Kidney (tissue), 14 donors: Measurements from ENCODE around the gene CNDP1. TPM values are rescaled to one million over a fixed set of nuclear protein-coding genes. Genes with fewer than 3 reads are reported as not detected.
A peak's percentile ranks its signal among the peaks of the same experiment; 100 is the strongest.

ENCODE experiments used
- DNase-seq, 5 donors: peaks; one replicate each; pipeline ENCODE4 v3.0.0-alpha.2; 2013 to 2020
- FAIRE-seq: peaks from 2 replicates; lab custom pipeline; 2012; peaks lifted over from hg19 to GRCh38; lab: Jason Lieb, UNC
- H3K27ac ChIP-seq, 2 donors: one replicate each; pipeline ENCODE4 v1.7.0; 2013; ENCODE audit warnings: low read depth in 2 of 2, low read length in 2 of 2, inconsistent platforms in 1 of 2
- H3K27me3 ChIP-seq: one replicate; pipeline ENCODE4 v1.7.1; 2013; ENCODE audit warnings: low read length, inconsistent platforms; ENCODE audit not compliant: control insufficient read depth, insufficient read depth
- H3K36me3 ChIP-seq, 3 donors: one replicate each; pipeline versions ENCODE4 v1.7.0 to v1.7.1; 2013; ENCODE audit warnings: low read length in 3 of 3, control low read depth in 1 of 3, inconsistent platforms in 1 of 3; ENCODE audit not compliant: insufficient read depth in 3 of 3, control insufficient read depth in 2 of 3
- H3K4me1 ChIP-seq, 3 donors: one replicate each; pipeline versions ENCODE4 v1.7.0 to v1.7.1; 2013; ENCODE audit warnings: low read length in 3 of 3, inconsistent platforms in 1 of 3, low read depth in 1 of 3; ENCODE audit not compliant: control insufficient read depth in 2 of 3, insufficient read depth in 2 of 3
- H3K4me3 ChIP-seq, 3 donors: one replicate each; pipeline versions ENCODE4 v1.7.0 to v1.8.1; 2013; ENCODE audit warnings: low read length in 3 of 3, control low read depth in 1 of 3, inconsistent platforms in 1 of 3
- H3K9ac ChIP-seq, 3 donors: one replicate each; pipeline versions ENCODE4 v1.7.0 to v1.7.1; 2013; ENCODE audit warnings: low read length in 3 of 3, control low read depth in 1 of 3, inconsistent platforms in 1 of 3
- H3K9me3 ChIP-seq, 3 donors: one replicate each; pipeline versions ENCODE4 v1.7.0 to v1.7.1; 2013; ENCODE audit warnings: low read length in 3 of 3, control low read depth in 1 of 3, inconsistent platforms in 1 of 3; ENCODE audit not compliant: control insufficient read depth in 2 of 3, insufficient read depth in 1 of 3
- intact Hi-C: fragments of 100-400 bp; cut with DNase I; formaldehyde crosslinking; loops from one replicate; pipeline ENCODE4 v1.11.1; 2022
- polyA plus RNA-seq: library from polyadenylated mRNA; stranded (reverse); fragments of 350-450 nt; fragmentation: Illumina TruSeq; extraction: RNeasy Lipid Tissue Mini Kit (QIAGEN cat#74804); gene quantifications from one replicate; pipeline ENCODE4 v1.2.3, GENCODE V29; 2014; ENCODE audit warnings: low read depth, low replicate concordance; ENCODE audit not compliant: insufficient read depth
- total RNA-seq: library from RNA; stranded (reverse); fragmentation: NEBNext Ultra II Directional; extraction: Animal tissue kit (Norgen Biotek cat#: 25700); gene quantifications from one replicate; pipeline ENCODE4 v1.2.1, GENCODE V29; 2021
- TF ChIP-seq, protein P1 (sequence below): IDR thresholded peaks from 3 replicates; pipeline ENCODE4 v1.5.1; 2012; ENCODE audit warnings: mild to moderate bottlenecking, moderate library complexity, borderline replicate concordance; ENCODE audit not compliant: insufficient read depth; ENCODE audit errors: extremely low read depth
- donor health status: control.
- donor health status: control.
- donor health status: control.
- donor health status: control.
- donor health status: control.
- donor health status: DM: yes; HTN: yes; CAD: no.
- donor health status: Normal renal cell carcinoma (clear cell type).

CNDP1 gene
- total and polyA plus RNA-seq, 2 donors from 2014 or later, result 1.4 to 2.9 TPM

DNA sequence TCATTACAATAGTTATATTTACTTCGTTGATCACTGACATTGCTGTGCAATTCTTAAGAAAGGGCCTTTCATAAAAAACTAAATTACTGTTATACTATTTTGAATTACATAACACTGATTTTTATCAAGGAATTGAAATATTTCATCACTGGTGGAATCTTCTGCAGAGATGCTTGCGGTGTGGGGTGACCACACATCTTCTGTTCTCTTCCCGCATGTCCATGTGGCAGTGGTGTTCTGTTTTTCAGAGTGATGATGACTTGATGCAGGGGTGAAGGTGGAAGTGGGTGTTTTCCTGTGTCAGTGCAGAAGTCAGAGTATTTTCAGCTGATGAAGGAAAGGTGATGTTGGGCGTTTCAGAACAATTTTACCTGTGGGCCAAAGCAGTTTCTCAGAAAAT lies 31.2 kb upstream of the CNDP1 start:
- no peak overlapping the region for H3K4me3 ChIP-seq
- DNase-seq, result peak in 1 of 5 donors; percentile 1
- TF ChIP-seq, protein P1, sequence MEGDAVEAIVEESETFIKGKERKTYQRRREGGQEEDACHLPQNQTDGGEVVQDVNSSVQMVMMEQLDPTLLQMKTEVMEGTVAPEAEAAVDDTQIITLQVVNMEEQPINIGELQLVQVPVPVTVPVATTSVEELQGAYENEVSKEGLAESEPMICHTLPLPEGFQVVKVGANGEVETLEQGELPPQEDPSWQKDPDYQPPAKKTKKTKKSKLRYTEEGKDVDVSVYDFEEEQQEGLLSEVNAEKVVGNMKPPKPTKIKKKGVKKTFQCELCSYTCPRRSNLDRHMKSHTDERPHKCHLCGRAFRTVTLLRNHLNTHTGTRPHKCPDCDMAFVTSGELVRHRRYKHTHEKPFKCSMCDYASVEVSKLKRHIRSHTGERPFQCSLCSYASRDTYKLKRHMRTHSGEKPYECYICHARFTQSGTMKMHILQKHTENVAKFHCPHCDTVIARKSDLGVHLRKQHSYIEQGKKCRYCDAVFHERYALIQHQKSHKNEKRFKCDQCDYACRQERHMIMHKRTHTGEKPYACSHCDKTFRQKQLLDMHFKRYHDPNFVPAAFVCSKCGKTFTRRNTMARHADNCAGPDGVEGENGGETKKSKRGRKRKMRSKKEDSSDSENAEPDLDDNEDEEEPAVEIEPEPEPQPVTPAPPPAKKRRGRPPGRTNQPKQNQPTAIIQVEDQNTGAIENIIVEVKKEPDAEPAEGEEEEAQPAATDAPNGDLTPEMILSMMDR, result no peak
- FAIRE-seq, result no peak
- intact Hi-C loops, result no loop called here
- no peaks in the 10 kb centered on the region for H3K9me3 ChIP-seq
- H3K4me1 ChIP-seq, result peaks cover 2 to 20% (median 17%) of the 10 kb centered on the region in 3 donors
- no peaks in the 10 kb centered on the region for H3K27me3 ChIP-seq
- no peak overlapping the region for H3K27ac ChIP-seq
- H3K36me3 ChIP-seq, result peaks cover 7 to 37% (median 26%) of the 10 kb centered on the region in 3 donors
- no peak overlapping the region for H3K9ac ChIP-seq

DNA sequence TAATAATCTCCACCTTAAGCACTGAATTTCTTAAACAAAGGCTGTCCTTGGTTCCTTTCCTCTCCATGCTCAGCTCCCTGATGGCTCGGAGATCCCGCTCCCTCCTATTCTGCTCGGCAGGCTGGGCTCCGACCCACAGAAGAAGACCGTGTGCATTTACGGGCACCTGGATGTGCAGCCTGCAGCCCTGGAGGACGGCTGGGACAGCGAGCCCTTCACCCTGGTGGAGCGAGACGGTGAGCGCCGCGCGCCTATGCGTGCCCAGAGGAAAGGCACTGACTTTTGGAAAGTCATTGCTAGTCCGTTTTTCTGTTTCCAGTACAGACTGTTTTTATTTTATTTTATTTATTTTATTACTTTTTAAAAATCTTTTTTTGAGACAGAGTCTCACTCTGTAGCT lies 28.5 kb upstream of the CNDP1 start:
- Histone ChIP-seq H3K9me3 (no peaks in the 10 kb centered on the region), H3K36me3 (peaks cover 11 to 63% (median 40%) of the 10 kb centered on the region in 3 donors), H3K27ac (no peak overlapping the region), H3K9ac (no peak overlapping the region), H3K27me3 (no peaks in the 10 kb centered on the region), H3K4me1 (peaks cover 0 to 11% (median 6%) of the 10 kb centered on the region in 3 donors), H3K4me3 (no peak overlapping the region)
- intact Hi-C loops, result no loop called here
- FAIRE-seq, result no peak
- DNase-seq, result peak in 2 of 5 donors; percentile 16 to 54
- TF ChIP-seq, protein P1, result no peak

DNA sequence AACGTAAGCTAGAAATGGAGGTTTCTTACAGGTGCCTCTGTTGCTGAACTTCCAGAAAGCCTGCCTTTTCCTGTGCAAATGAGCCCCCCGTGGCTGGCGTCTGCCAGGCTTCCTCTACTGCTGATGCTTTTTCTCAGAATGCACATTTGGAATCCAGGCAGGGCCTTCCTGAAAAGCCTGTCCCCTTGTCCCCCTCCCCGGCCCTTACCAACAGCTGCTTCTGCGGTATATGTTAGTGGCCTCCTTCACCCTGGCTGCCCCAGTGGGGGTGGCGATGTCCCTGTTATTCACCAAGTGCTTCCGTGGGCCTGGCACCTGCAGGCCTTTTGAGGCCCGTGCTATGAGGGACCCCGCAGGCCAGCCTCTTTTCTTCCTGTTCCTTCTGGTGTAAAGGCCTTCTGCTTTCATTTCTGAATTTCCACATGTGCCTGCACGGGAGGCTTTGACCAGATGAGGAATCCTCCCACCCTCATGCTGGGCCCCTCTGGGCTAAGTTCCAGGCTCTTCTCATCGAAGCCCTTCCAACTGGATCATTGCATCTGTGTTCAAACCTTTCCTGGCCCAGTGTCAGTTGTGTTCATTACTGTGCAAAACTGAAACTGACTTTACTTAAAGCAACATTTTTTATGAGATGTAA lies 27.7 kb upstream of the CNDP1 start:
- TF ChIP-seq, protein P1, result no peak
- peaks cover 0 to 11% (median 4%) of the 10 kb centered on the region in 3 donors for H3K4me1 ChIP-seq

More for the DNA sequence above, 27.7 kb upstream of the CNDP1 start:
- intact Hi-C loops, result no loop called here
- no peak overlapping the region for H3K9ac ChIP-seq
- DNase-seq (peak in 1 of 5 donors; percentile 46), FAIRE-seq (no peak)
- H3K4me3 ChIP-seq, result no peak overlapping the region
- H3K9me3 ChIP-seq, result no peaks in the 10 kb centered on the region
- H3K27me3 ChIP-seq, result no peaks in the 10 kb centered on the region
- no peak overlapping the region for H3K27ac ChIP-seq
- peaks cover 12 to 64% (median 44%) of the 10 kb centered on the region in 3 donors for H3K36me3 ChIP-seq
